Adrenal gland (tissue), 5 donors: ENCODE data around the gene HIPK1.
A peak's percentile ranks its signal among the peaks of the same experiment; 100 is the strongest.

Experiments
- CTCF ChIP-seq, 6 experiments: fragments of 450-650 bp in 4 of 6; fragments of 200-600 bp in 2 of 6; sonication (generic) in 1 of 6; IDR thresholded peaks; 1 replicate in 5 of 6; 2 replicates in 1 of 6; pipeline versions ENCODE4 v1.5.1 to v1.8.0; 2016 to 2021; ENCODE audit warnings: antibody characterized with exemption in 6 of 6, mild to moderate bottlenecking in 2 of 6, moderate library complexity in 1 of 6
- POLR2A ChIP-seq, 2 donors: fragments of 450-650 bp; IDR thresholded peaks; one replicate each; pipeline ENCODE4 v1.6.1; 2017; ENCODE audit warnings: antibody characterized with exemption in 2 of 2, mild to moderate bottlenecking in 2 of 2, moderate library complexity in 1 of 2
- donor health status: DM: no; HTN: no; CAD: no.

DNA sequence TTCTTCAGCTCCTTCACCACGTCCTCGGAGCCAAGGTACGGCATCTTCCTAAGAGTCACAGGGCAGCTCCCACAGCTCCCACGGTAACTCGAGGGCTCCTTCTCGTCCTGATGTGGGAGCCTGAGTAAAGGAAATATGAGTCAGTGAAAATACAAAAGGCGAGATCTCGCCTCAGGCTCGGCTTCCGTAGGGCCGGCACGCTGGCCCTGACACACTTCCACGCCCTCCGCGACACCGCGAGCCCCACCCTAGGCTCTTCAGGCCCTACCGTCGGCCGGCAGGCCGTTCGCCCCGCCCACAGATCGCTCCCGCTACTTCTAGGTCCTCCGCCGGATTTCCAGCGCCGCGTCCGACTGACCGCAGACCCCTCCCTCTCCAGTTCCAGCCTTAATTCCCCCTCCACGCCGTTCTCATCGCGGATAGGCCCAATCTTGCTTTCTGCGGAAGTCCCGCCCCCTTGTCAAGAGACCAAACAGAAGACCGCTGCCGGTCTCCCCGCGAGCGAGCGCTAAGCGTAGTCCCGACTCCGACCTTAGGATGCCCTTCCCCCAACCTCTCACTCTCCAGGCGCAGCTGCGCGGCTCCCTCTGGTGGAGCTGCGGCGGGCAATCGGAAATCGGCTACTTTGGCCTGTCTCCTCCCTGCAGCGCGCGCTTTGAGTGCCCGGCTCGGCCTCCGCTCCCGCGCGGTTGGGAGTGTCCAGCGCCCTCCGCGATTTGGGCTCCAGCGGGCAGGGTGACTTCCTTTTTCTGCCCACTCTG lies 24.3 kb upstream of the HIPK1 start, which contains the start of the genes AP4B1 and DCLRE1B:
- TF ChIP-seq CTCF (IDR thresholded peaks at IDR 0.05) (peak; percentile 43 to 90 (median 83)), POLR2A (IDR thresholded peaks at IDR 0.05) (peak; percentile 50 to 74)
